GM19455 (cell line): ENCODE data around the gene CNTROB.
A peak's percentile ranks its signal among the peaks of the same experiment; 100 is the strongest.

Experiments
- ATAC-seq: cut with Tn5 transposase; IDR thresholded peaks from one replicate; pipeline ENCODE4 v1.9.1; 2021; ENCODE audit not compliant: unreplicated experiment

The CNTROB gene

GRCh38 chr17:7909089-7909488 is 22.9 kb upstream of the CNTROB start:
- no peak for ATAC-seq

DNA sequence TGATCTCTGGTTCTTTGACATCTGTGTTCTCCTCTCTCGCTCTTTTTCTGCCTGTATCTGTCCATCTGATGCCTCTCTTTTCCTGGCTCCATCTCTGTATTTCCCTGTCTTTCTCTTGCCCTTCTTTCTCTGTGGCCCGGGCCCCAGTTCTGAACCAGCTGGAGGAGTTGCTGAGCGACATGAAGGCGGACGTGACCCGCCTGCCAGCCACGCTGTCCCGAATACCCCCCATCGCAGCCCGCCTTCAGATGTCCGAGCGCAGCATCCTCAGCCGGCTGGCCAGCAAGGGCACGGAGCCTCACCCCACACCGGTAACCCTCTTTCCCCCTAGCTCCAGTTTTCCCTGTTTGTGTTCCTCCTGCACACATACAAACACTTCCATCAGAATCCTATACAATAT is 21.7 kb upstream of the CNTROB start:
- no peak for ATAC-seq

DNA sequence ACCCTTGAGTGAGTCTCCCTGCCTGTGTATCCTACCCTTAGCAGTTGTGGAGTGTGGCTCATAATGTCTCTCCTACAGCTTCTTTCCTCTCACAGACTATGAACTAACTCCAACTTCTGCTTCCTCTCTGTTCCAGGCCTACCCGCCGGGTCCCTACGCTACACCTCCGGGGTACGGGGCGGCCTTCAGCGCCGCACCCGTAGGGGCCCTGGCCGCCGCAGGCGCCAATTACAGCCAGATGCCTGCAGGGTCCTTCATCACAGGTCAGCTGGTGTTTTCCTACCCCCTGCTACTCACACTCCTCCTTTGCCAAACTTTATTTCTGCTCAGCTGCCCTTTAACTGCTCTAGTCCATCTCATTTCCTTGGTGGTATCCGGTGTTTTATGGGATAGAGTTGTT is 21.3 kb upstream of the CNTROB start:
- ATAC-seq = no peak

- ATAC-seq = no peak
Measured at GRCh38 chr17:7911116-7911515, 20.9 kb upstream of the CNTROB start.

- ATAC-seq = no peak
Measured at GRCh38 chr17:7912927-7913524, 19.0 kb upstream of the CNTROB start.

DNA sequence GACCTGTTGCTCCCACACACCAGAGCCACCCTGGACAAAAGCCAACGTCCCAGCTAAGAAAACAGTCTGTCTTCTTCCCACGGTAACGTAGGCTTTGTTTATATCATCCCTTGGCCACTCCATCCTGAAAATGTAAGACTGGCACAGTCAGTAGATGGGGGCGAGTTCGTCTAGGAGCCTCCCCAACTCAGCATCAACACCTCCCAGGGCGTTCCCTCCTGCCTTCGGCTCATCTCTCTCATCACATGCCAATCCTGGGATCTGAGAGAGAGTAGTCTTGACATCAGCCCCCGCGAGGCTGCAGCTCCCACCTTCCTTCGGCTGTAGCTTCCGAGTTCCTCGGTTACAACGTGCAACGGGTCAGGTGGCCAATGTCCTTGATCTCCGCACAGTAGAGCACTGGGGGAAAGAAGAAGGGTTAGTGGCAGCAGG is 16.8 kb upstream of the CNTROB start:
- ATAC-seq = peak; percentile 18

DNA sequence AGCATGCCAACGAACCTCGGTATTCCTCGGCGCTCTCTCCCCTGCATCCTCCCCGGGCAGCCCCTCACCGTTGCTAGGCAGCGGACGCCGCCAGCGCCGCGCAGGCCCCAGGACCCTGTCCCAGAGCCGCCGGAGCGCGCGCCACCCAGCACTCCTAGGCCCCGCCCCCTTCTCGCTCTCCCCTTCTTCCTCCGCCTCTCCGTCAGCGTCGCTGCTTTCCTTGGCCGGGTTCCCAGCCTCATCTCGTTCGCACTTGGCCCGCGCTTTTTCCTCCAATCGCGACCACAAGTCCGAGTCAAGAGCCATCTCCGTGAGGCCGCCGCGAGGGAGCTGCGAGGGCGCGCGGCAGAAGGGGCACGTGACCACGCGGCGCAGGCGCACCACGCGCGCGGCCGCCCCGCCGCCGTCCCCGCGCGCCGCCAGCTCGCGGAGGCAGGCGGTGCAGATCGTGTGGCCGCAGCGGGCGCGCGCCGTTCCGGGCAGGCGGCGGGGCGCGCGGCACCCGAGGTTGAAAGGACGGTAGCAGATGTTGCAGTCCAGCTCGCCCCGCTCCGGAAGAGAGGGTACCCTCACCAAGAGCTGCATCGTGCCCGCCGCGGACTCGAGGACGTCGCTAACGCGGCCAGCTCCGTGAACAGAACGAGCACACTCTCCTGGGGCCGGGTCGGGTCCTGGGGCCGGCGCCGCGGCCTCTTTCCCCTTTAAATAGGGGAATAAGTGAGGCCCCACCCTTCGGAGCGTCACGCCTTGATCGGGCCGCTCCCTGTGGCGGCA is 16.2 kb upstream of the CNTROB start, which contains the start of gene RNF227:
TSS of gene RNF227 (minus strand) at position 679 of the 774 bp plus-strand sequence. CDS start at position 585, 94 bp downstream.
- peak; percentile 67 for ATAC-seq

DNA sequence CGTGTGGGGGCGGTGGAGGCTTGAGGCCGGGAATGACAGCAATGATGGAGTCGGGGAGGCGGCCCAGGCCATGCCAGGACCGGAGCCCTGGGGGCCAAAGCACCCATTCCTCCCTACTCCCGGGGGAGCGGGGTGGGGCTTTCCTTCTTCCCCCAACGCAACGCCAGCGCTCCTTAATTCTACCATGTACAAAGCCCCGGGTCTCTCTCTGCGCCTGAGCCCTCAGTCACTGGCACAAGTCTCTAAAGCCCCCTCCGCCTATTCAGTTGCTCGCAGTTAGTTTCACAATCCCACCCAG is 15.7 kb upstream of the CNTROB start:
- ATAC-seq = no peak

DNA sequence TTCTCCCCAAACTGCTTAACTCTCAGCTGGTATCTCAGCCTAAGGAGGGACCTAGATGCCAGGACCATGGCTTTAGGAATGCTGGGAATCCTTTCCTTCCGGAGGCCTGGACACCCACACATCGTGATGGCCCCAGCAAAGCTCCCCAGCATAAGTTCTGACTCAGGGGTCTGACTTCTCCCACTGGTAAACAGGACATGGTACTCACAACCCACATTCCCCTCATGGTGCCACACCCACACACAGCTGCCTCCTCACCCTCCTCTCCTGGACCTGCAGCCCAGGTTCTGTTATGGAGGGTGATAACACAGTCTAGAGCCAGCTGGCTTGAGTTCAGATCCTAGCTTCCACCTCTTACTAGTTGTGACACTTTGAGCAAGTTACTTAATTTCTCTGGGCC is 15.2 kb upstream of the CNTROB start:
- ATAC-seq = no peak

GRCh38 chr17:7922269-7922844 is 9.6 kb upstream of the CNTROB start:
- ATAC-seq = no peak

GRCh38 chr17:7922845-7923628 is 9.0 kb upstream of the CNTROB start:
- no peak for ATAC-seq

GRCh38 chr17:7927596-7927995 is 4.4 kb upstream of the CNTROB start:
- ATAC-seq = no peak

GRCh38 chr17:7929158-7930023 is 2.6 kb upstream of the CNTROB start, which contains the start of gene KCNAB3:
KCNAB3 (minus strand) TSS chr17:7929856; CDS start chr17:7929435, 421 bp downstream.
- ATAC-seq = no peak

GRCh38 chr17:7930841-7931631 is 970 bp upstream of the CNTROB start:
- no peak for ATAC-seq

DNA sequence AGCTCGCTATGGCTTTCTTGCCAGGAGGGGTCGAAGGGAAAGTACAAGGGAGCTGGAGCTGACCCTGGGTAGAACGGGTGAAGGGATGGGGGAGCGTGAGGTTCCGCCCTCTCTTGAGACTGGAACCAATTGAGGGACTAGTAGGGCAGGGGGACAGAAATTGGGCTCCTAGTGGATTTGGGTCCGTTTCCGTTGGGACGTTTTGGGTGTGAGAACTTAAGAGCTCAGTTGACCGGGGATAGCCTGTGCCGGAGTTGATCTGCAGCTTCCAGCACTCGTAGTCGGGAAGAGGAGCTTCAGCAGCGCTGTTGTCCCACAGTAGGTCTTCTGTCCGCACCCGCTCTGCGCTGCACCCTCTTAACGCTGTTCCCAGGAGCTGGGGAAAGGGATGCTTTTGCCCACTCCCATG is 481 bp downstream of the CNTROB start:
- ATAC-seq = peak; percentile 7

GRCh38 chr17:7932949-7933348 is 943 bp downstream of the CNTROB start:
- no peak for ATAC-seq

DNA sequence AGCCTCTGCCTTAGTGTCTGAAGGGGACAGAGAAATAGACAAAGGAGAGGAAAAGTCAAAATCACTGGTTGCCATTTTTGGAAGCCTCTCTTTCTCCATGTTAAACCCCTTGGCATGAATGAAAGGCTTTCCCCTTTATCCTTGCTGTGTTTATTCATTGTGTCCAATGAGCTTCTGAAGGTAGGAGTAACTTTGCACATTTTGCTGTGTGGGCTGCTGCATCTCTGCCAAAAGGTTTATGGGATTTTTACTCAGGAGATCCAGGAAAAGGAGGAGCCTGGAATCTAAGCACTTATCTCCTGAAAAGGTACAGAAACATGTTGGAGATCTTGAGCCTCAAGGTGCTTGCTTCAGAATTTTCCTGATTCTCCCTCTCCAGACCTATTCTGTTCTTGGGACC is 3.9 kb downstream of the CNTROB start:
- ATAC-seq = no peak

DNA sequence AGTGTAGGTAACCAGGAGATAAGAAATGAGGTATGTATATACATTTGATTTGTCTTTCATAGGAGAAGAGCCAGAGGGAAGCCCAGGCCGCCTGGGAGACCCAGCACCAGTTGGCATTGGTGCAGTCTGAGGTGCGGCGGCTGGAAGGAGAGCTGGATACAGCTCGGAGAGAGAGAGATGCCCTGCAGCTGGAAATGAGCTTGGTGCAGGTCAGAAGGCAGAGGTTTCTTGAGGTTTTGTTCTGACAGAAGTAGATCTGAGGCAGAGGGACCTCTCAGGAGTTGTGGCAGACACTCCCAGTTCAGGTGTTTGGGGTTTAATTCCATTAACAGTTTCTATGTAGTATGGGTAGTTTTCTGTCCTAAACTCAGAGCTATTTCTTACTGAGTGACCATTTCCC is 8.0 kb downstream of the CNTROB start:
- no peak for ATAC-seq

DNA sequence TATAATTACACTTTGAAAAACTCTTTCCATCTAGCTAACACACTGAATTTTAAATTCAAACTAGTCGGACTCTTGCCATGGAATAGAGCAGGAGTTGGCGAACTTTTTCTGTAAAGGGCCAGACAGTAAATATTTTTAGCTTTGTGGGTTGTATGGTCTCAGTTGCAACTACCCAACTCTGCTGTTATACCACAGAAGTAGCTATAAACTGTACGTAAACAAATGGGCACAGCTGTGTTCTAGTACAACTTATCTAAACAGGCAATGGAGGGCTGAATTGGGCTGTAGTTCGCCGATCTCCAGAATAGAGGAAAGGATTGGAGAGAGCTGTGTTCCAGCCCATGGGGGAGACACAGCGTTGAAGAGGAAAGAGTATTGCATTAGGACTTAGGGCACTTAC is 8.7 kb downstream of the CNTROB start:
- no peak for ATAC-seq

DNA sequence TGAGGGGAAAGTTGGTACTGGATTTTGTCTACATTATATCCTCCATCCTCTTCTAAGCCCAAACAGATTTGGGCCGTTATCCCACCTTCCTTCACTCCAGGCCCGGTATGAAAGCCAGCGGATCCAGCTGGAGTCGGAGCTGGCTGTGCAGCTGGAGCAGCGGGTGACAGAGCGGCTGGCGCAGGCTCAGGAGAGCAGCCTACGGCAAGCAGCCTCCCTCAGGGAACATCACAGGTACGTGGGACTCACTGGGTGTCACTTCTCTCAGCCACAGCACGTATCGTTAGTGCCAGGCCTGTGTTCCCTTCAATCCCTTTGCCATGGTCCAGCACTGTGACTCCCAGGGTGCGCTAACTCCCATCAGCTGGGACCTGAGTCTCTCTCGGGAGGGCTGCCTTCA is 11.3 kb downstream of the CNTROB start:
- ATAC-seq = no peak
